ENCODE results near the gene EIF1AD.

EIF1AD gene, protein sequence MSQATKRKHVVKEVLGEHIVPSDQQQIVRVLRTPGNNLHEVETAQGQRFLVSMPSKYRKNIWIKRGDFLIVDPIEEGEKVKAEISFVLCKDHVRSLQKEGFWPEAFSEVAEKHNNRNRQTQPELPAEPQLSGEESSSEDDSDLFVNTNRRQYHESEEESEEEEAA

DNA sequence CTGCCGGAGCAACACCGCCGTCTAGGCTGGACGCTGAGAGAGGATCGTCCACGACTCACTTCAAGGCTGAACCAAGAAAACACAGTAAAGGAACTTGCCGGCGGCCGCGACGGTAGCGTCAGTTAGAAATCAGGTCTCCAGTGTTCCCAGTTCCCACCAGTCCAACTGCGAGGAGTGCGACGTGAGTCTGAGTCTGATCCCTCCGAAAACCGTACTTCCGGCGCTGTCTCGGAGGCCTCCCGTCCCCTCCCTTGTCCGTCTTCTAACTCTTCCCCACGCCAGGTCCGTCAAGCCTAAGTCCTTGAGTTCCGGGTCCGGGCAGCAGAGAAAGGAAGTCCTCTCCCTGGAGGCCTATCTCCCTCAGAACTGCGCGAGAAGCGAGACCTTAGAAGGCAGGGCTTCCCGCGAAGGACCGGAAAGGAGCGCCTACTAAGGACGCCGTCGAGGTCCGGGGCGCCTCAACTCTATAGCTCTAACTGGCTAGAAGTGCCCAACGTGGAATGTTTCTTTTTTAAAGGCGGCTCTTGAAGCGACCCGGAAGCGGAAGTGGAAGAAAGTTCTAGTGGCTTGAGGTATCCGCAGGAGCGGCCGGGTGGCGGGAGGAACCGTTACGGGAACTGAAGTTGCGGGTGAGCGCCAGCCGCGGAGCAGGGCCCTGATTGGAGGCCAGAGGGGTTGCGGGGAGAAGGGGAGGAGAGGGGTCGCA lies at the start of gene EIF1AD, which contains the start of gene BANF1:
EIF1AD (minus strand) TSS at position 216 of the 706 bp plus-strand sequence. CDS start 1,768 bp downstream, outside the sequence.
BANF1 (plus strand) TSS at position 562 of the 706 bp plus-strand sequence. CDS start 748 bp downstream, outside the sequence.
- H3K4me3 ChIP-seq (replicated peaks; ENCODE audit: low read depth, low read length): peak within 1 kb of the TSS; percentile 99

DNA sequence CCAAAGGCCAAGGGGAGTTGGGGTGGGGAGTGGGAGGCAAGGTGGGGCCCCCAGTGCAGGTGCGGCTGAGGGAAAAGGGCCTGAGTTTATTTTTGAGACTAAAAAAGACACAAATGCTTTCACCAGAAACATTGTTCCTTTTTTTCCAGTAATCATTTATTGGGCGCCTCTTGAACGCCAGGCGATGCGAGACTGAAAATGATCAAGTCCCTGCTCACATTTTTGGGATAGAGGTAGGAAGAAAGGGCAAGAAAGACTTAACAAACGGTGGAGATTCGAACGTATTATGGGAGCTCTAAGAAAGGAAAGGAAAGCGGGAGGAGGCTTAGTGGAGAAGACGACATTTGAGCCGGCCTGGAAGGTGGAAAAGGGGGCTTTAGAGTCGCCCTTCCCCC lies 49.4 kb upstream of the EIF1AD start:
- TF ChIP-seq, protein P1, sequence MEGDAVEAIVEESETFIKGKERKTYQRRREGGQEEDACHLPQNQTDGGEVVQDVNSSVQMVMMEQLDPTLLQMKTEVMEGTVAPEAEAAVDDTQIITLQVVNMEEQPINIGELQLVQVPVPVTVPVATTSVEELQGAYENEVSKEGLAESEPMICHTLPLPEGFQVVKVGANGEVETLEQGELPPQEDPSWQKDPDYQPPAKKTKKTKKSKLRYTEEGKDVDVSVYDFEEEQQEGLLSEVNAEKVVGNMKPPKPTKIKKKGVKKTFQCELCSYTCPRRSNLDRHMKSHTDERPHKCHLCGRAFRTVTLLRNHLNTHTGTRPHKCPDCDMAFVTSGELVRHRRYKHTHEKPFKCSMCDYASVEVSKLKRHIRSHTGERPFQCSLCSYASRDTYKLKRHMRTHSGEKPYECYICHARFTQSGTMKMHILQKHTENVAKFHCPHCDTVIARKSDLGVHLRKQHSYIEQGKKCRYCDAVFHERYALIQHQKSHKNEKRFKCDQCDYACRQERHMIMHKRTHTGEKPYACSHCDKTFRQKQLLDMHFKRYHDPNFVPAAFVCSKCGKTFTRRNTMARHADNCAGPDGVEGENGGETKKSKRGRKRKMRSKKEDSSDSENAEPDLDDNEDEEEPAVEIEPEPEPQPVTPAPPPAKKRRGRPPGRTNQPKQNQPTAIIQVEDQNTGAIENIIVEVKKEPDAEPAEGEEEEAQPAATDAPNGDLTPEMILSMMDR (IDR thresholded peaks at IDR 0.05; ENCODE audit: low read length, missing control alignments): no peak
- peak overlapping the region; percentile 97 for H3K4me3 ChIP-seq (replicated peaks; ENCODE audit: low read depth, low read length)
- no peak for DNase-seq (ENCODE audit: low read depth)

More for the DNA sequence above, at the start of gene EIF1AD, which contains the start of gene BANF1:
- DNase-seq (ENCODE audit: low read depth): peak; percentile 99
- TF ChIP-seq, protein P1 (IDR thresholded peaks at IDR 0.05; ENCODE audit: low read length, missing control alignments): no peak

DNA sequence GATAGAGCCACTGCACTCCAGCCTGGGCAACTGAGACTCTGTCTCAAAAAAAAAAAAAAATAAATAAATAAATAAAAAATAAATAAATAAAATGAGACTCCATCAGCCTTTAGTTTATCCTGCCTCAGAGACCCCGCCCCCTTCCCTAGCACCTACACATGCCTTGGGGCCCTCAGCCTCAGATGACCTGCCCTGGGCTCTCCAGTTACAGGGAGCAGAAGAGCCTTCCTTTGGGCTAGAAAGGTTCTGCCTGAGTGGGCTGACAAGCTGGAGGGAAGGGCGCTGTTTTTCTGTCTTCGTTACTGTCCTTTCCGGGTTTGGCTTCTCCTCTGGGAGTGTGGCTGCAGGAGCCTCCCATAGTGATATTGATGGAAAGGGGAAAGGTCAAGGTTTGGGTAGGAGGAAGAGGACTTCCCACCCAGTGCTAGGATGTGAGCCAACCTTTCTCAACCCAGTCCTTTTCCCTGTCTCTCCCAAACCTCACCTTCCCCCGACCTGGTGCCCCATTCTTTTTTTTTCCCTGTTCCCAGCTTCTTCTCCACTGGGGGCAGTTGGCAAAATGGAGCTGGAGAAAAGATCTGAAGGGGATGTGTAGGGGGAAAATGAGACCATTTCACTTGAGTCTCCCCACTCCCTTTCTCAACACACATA lies 48.7 kb upstream of the EIF1AD start:
- no peak overlapping the region for H3K4me3 ChIP-seq (replicated peaks; ENCODE audit: low read depth, low read length)
- TF ChIP-seq, protein P1 (IDR thresholded peaks at IDR 0.05; ENCODE audit: low read length, missing control alignments): no peak
- DNase-seq (ENCODE audit: low read depth): no peak

DNA sequence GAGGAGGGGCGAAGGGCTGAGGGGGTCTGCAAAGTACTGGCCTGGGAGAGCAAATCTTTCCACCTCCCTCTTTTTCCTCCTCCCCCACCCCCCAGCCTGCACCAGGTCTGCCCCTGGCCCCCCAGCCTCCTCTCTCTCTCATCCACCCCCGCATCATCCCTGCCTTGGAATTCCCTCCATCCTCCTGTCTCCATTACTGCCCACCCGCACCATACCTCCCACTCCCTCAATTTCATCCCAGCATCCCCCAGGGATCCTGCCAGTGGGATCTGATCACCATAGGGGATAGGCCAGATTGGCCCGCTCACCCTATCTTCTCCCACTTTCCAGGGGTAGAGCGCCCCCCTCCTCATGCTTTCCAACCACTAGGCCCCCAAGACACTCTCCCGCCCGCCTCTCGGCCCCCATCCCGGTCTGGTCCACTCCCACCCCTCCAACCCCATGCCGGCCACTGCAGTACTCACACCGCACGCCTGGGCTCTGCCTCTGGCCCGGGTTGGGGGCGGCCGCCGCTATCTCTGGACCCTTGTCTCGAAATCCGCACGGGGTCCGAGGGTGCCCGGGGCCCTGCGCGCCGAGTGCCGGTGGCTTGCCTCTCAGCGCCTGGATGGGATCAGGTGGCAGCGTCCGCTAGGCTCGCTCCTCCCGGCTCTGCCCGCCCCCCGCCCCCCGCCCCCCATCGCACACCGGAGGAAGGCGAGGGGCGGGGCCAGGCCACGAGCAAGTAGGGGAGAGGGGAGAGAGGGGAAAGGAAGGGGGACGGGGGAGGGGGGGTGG lies 46.8 kb upstream of the EIF1AD start, which contains the start of gene GAL3ST3:
GAL3ST3 (minus strand) TSS at position 615 of the 777 bp plus-strand sequence. CDS start 3,746 bp downstream, outside the sequence.
- no peak within 1 kb of the TSS for H3K4me3 ChIP-seq (replicated peaks; ENCODE audit: low read depth, low read length)
- TF ChIP-seq, protein P1 (IDR thresholded peaks at IDR 0.05; ENCODE audit: low read length, missing control alignments): no peak
- DNase-seq (ENCODE audit: low read depth): no peak

DNA sequence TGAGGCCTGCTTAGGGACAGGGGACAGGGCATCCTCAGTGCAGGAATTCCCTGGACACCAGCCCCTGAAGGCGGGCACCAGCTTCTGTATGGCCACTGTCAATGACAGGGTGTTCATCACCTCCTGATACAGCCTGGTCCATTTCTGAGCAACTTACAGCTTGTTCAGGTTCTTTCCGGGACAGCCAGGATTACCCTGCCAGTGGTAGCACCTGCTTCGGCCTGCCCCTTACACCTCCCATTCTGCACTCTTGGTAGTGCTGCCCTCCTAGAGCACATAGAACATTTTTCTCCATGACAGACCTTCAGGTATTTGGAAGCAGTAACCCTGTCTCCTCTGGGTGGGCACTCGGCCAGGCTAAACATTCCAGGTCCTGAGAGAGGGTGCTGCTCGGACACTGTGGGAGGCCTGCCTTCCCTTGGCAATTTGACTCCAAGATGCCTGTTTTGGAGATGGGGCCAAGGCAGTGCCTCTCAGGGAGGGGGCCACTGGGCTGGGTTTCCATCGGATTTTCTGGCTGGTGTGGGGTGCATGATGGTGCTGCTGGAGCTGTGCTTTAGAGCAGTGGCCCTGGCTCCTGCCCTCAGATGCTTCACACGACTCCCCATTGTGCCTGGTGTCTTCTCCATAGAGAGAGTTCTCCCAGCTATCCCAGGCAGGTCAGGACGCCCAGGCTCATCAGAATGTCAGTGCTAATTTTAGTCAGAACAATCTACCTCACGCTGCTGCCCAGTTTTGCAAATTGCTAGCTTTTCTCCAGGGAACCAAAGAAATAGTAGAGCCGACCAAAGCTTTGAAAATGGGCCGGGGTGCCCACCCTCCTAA lies 45.8 kb upstream of the EIF1AD start:
- TF ChIP-seq, protein P1 (IDR thresholded peaks at IDR 0.05; ENCODE audit: low read length, missing control alignments): no peak
- no peak for DNase-seq (ENCODE audit: low read depth)
- no peak overlapping the region for H3K4me3 ChIP-seq (replicated peaks; ENCODE audit: low read depth, low read length)

DNA sequence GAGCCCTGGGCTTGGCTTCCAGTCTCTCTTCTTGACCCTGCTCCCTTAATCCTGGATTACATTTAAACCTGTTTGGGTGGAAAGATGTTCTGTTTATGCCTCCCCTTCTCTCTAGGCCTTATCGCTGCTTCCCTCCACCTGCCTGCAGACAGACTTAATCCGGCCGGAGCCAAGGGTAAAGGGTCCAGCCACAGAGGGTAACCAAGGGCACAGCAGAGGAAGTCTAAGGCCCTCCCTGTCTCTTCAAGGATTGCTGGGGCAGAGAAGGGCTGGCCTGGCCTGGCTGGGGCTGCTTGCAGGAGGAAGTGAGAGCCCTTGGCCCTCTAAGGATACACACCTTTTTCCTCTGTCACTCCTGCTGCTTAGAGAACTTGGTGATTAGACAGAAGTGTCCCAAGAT lies 44.9 kb upstream of the EIF1AD start:
- no peak overlapping the region for H3K4me3 ChIP-seq (replicated peaks; ENCODE audit: low read depth, low read length)
- DNase-seq (ENCODE audit: low read depth): no peak
- TF ChIP-seq, protein P1 (IDR thresholded peaks at IDR 0.05; ENCODE audit: low read length, missing control alignments): no peak
